Measurements from ENCODE around the gene TMEM38B. TPM values are rescaled to one million over a fixed set of nuclear protein-coding genes. Genes with fewer than 3 reads are reported as not detected.

The TMEM38B gene, protein sequence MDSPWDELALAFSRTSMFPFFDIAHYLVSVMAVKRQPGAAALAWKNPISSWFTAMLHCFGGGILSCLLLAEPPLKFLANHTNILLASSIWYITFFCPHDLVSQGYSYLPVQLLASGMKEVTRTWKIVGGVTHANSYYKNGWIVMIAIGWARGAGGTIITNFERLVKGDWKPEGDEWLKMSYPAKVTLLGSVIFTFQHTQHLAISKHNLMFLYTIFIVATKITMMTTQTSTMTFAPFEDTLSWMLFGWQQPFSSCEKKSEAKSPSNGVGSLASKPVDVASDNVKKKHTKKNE
- 10 to 100 TPM; 22.2 to 25.7 (median 22.7) TPM for total RNA-seq

DNA sequence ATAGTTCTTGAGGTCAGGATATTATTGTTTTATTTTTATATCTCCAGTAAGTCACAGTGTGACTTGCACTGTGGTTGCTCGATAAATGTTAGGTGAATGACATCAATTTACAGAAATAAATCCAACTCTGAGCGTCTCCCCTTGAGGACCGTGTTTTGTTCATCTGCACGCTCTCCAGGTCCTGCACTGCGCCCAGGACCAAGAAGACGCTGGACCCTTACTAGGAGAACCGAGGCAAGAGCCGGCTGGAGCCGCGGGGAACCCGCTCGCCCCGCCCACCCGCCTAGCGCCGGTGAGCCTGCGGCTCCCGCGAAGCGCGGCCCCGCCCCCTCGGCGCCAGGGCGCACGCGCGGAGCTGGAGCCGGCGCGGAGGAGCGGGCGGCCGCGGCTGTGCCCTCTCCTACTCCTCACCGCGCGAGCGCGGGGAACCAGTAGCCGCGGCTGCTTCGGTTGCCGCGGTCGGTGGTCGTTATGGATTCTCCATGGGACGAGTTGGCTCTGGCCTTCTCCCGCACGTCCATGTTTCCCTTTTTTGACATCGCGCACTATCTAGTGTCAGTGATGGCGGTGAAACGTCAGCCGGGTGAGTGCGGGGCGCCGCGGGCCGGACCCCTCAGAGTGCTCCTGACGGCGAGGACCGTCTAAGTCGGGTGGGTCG is at the start of gene TMEM38B:
TMEM38B (plus strand) TSS at position 352 of the 658 bp plus-strand sequence; CDS start at position 472, 120 bp downstream.
- no peaks in the 10 kb centered on the region for H3K9me3 Mint-ChIP-seq
- H3K4me1 Mint-ChIP-seq (ENCODE audit: low read depth), result peaks cover 29% of the 10 kb centered on the region
- H3K4me3 Mint-ChIP-seq, result peak within 1 kb of the TSS; percentile 91
- DNase-seq, result peak; percentile 72
- peak; percentile 90 for ATAC-seq
- no peaks in the 10 kb centered on the region for H3K36me3 Mint-ChIP-seq (ENCODE audit: insufficient read depth)
- H3K27me3 Mint-ChIP-seq (ENCODE audit: low read depth), result peaks cover 28% of the 10 kb centered on the region

DNA sequence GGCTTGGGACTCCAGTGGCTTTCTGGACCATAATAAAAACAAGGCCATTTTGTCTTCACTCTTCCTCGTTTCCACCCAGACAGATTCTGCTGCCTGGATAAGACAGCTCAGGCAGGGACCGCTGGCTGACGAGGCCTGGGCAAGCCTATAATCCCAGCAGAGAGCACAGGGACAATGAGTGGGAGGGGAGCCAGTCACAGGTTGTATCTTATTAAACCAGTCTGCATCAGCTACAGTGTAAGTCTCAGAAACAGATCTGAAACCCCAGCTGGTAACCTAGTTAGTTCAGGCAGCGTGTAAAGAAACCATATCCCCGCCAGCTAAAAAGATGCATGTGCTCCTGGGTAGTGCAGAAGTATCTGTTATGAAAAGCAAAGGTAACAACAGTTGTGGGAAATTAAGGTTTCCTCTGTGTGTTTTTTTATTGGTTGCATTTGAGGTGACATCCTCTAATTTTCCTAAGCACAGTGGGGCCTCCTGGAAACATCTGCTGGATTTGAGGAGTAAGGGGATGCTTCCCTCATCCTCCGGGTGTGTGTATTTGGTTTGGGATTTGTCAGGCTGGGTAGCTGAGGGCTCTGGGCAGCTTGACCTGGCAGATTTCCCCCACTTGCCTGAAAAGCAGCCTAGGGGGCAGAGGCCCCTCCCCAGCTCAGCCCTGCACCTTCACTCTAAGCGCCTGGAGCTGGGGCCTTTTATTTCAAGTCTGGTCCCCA is 47.3 kb upstream of the TMEM38B start:
- no peak for DNase-seq
- Mint-ChIP-seq H3K4me1 (ENCODE audit: low read depth) (no peaks in the 10 kb centered on the region), H3K36me3 (ENCODE audit: insufficient read depth) (peaks cover 4% of the 10 kb centered on the region), H3K9me3 (no peaks in the 10 kb centered on the region), H3K27me3 (ENCODE audit: low read depth) (no peaks in the 10 kb centered on the region), H3K4me3 (no peak overlapping the region)
- ATAC-seq, result no peak

DNA sequence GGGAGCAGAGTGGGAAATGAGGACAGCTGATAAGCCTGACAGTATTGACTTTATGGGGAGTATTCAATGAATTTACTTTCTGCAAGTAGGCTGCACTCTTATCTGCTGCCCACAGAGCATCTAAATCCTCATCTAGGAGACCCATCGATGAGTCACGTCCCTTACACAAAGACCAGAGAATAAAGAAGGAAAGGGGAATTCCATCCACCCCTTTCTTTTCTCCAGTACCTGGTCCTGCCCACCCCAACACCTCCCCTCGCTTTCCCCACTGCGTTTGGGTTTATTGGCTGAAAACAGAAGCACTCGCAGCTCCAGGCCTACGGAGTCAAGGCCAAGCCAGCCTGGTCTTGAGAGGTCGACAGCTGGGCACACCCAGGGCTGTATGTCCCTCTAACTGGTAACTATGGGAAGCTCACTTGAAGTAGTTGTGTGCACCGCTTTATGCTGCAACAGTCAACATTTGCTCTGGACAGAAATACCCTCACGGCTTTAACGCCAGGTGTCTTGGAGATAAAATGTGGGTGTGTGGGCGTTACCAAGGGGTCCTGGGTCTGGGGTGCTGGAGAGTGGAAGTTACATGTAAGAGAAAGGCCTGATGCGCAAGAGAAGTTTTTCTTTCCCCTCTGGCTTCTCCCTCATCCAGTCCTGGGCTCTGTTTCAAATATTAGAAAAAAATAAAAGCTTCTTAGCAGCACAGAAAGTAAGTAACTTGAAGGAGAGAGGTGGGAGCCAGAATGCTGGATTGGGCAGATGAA is 46.6 kb upstream of the TMEM38B start:
- no peak overlapping the region for H3K4me3 Mint-ChIP-seq
- ATAC-seq (no peak), DNase-seq (no peak)
- H3K4me1 Mint-ChIP-seq (ENCODE audit: low read depth), result no peaks in the 10 kb centered on the region
- H3K36me3 Mint-ChIP-seq (ENCODE audit: insufficient read depth), result peaks cover 2% of the 10 kb centered on the region
- H3K9me3 Mint-ChIP-seq, result no peaks in the 10 kb centered on the region
- H3K27me3 Mint-ChIP-seq (ENCODE audit: low read depth), result no peaks in the 10 kb centered on the region

DNA sequence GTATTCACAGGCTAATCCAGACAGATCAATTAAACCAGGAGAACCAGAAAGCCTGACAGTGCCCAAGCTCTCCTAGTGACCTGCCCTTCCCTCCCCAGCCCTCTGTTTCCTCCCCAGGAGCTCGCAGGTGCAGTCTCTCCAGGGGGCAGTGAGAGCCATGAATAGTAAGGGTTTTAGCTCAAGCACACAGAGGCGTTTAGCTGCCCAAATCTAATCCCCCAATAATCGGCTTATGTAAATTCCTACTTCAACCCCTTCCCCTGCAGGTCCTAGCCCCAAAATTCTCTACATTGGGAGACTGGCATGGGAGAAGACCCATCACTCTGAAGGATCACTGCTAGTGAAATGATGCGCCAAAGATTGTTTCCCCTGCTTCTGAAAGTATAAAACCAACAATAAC is 42.5 kb upstream of the TMEM38B start:
- no peak overlapping the region for H3K4me3 Mint-ChIP-seq
- H3K27me3 Mint-ChIP-seq (ENCODE audit: low read depth), result peaks cover 12% of the 10 kb centered on the region
- no peak for ATAC-seq
- H3K4me1 Mint-ChIP-seq (ENCODE audit: low read depth), result peaks cover 7% of the 10 kb centered on the region
- H3K36me3 Mint-ChIP-seq (ENCODE audit: insufficient read depth), result no peaks in the 10 kb centered on the region
- no peak for DNase-seq
- H3K9me3 Mint-ChIP-seq, result no peaks in the 10 kb centered on the region

DNA sequence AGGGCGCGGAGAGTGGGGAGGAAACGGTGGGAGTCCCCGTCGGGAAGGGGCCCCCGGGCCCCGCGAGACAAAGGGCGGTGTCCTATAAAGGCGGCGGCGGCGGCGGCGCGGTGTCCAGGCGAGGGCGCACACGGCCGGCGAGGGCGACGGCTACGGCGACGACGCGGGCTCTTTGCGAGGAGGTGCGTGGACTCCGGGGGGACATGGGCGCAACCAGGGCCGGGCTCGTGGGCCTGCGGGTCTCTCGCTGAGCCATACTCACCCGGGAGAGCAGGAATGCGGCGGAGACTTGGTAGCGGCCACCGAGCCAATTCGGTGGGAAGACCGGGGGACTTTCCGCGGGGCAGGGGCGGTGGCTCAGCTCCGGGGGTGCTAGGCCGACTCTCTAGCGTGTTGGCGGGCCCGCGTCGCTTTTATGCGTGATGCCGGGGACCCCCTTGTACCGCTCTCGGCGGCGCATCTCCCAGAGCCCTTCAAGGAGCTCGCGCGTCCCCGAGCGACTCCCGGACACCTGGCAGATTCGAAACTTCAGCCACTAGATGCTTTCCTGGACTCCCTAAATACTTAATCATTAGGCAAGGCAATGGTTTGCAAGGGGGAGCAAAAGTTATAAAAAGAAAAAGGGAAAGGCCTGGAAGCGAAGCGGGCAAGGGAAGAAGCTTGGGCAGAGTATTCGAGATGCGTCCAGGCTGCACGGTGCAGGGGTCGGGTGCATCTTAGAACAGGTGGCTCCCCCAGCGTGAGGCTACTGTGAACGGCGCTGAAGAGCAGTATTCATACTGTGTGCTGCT is 38.0 kb upstream of the TMEM38B start:
- Mint-ChIP-seq H3K27me3 (ENCODE audit: low read depth) (peaks cover 34% of the 10 kb centered on the region), H3K9me3 (no peaks in the 10 kb centered on the region), H3K4me1 (ENCODE audit: low read depth) (peaks cover 10% of the 10 kb centered on the region), H3K4me3 (peak overlapping the region; percentile 70), H3K36me3 (ENCODE audit: insufficient read depth) (no peaks in the 10 kb centered on the region)
- ATAC-seq (peak; percentile 54 to 64), DNase-seq (no peak)

DNA sequence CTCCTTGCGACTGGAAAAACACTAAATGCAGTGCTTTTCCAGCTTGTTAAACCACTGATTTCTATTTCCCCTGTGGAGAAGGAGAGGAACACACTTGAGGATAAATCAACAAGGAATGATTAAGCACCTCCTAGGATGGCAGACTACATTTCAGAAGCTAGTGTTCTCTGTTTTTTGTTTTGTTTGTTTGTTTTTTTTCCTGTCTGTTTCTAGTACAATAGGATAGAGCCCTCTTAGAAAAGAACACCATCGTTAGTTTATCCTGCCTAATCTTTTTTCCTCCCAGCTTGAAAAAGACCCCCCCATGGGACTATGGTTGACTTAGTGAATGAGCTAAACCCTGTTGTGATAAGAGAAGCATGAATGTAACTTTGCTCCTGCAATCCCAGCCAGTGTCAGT is 36.0 kb upstream of the TMEM38B start:
- H3K27me3 Mint-ChIP-seq (ENCODE audit: low read depth), result peaks cover 37% of the 10 kb centered on the region
- H3K4me1 Mint-ChIP-seq (ENCODE audit: low read depth), result peaks cover 10% of the 10 kb centered on the region
- no peaks in the 10 kb centered on the region for H3K9me3 Mint-ChIP-seq
- DNase-seq, result no peak
- no peaks in the 10 kb centered on the region for H3K36me3 Mint-ChIP-seq (ENCODE audit: insufficient read depth)
- ATAC-seq, result no peak
- H3K4me3 Mint-ChIP-seq, result no peak overlapping the region

DNA sequence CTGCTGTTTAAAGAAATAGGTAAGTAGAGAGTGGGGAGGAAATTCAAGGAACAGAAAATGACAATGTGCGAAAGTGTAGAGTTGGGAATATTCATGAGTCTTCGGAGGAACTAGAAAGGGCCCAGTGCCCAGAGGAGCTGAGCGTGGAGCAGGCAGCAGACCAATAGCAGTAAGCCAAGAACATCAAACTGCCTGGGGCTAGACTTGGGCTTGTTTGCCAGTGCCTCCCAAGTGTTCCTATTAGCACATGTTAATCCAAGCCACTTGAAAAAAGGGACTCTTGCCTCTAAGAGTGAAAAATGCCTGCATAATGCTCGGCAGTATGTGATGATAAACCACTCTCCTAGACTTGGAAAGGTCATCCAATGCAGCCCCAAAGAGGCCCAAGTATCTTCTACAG is 33.3 kb upstream of the TMEM38B start:
- DNase-seq (no peak), ATAC-seq (no peak)
- H3K27me3 Mint-ChIP-seq (ENCODE audit: low read depth), result peaks cover 29% of the 10 kb centered on the region
- no peaks in the 10 kb centered on the region for H3K9me3 Mint-ChIP-seq
- H3K4me1 Mint-ChIP-seq (ENCODE audit: low read depth), result peaks cover 7% of the 10 kb centered on the region
- H3K4me3 Mint-ChIP-seq, result no peak overlapping the region
- no peaks in the 10 kb centered on the region for H3K36me3 Mint-ChIP-seq (ENCODE audit: insufficient read depth)

DNA sequence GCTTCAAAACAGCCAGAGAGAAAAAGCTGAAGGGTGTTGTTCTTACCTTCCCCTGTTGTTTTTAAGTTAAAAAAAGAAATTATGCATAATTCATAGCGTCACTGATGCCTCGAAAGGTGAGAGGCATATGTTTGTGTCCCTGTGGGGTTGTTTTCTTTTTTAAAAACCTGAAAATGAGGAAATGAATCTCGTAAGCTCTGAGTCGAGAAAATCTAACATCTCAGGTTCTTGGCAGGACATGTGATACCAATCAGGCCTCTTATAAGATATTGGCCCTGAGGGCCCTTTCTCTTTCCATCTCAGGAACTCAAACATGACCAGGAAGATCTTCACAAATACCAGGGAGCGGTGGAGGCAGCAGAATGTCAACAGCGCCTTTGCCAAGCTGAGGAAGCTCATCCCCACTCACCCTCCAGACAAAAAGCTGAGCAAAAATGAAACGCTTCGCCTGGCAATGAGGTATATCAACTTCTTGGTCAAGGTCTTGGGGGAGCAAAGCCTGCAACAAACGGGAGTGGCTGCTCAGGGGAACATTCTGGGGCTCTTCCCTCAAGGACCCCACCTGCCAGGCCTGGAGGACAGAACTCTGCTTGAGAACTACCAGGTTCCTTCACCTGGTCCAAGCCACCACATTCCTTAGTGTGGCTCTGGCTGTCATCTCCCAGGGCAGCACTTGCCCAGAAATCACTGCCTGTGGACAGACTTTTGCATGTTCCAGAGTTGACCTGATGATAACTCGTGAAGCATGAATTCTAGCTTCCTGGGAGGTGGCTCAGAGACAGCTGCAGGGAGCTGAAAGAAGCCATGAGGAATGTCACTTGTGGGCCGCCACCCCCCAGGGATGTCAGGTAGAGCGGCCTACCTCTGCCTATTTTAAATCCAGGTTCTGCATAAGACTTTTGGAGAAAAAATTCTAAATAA is 31.9 kb upstream of the TMEM38B start, which contains the start of gene TAL2:
TAL2 (plus strand) TSS at position 274 of the 921 bp plus-strand sequence; CDS start at position 314, 40 bp downstream.
- no peak for DNase-seq
- H3K27me3 Mint-ChIP-seq (ENCODE audit: low read depth), result peaks cover 19% of the 10 kb centered on the region
- no peaks in the 10 kb centered on the region for H3K36me3 Mint-ChIP-seq (ENCODE audit: insufficient read depth)
- no peak within 1 kb of the TSS for H3K4me3 Mint-ChIP-seq
- no peaks in the 10 kb centered on the region for H3K9me3 Mint-ChIP-seq
- no peak for ATAC-seq
- no peaks in the 10 kb centered on the region for H3K4me1 Mint-ChIP-seq (ENCODE audit: low read depth)

DNA sequence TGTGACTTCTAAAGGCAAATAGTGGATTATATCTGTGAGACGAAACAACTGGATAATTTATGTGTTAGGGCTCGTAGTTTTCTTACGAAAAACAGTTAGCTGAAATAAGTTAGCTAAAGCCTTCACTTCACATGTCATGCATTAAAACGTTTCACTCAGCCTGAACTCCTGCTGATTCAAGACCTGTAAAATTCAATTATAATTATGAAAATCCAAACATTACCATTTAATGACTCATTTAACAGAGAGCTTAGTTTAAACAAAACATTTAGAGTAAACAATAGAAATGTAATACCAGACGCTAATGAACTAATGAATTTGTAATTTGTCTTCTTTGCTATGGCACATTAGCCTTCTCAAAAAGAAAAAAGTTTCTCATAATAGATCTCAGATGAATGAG is 30.4 kb upstream of the TMEM38B start:
- DNase-seq, result no peak
- no peaks in the 10 kb centered on the region for H3K4me1 Mint-ChIP-seq (ENCODE audit: low read depth)
- no peaks in the 10 kb centered on the region for H3K9me3 Mint-ChIP-seq
- H3K36me3 Mint-ChIP-seq (ENCODE audit: insufficient read depth), result no peaks in the 10 kb centered on the region
- no peak overlapping the region for H3K4me3 Mint-ChIP-seq
- H3K27me3 Mint-ChIP-seq (ENCODE audit: low read depth), result peaks cover 11% of the 10 kb centered on the region
- ATAC-seq, result no peak

DNA sequence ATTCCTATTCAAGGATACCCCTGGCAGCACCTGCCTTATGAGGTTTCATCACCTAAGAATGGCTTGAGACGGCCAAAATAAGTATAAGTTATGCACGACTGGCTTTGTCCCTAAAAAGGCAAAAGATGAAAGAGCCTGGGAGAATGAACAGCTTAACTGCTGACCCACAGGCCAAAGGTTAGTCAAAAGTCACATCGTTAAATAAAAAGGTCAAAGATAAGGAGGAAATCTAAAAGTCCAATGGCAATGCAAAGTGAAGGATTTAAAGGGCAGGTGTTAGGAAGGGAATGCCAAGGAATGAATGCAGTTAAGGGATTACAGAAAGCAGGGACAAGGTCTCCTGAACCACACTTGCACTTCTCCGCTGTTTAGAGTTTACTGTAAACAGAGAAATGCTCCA is 26.5 kb upstream of the TMEM38B start:
- ATAC-seq, result no peak
- Mint-ChIP-seq H3K4me1 (ENCODE audit: low read depth) (no peaks in the 10 kb centered on the region), H3K36me3 (ENCODE audit: insufficient read depth) (no peaks in the 10 kb centered on the region), H3K4me3 (no peak overlapping the region), H3K9me3 (no peaks in the 10 kb centered on the region), H3K27me3 (ENCODE audit: low read depth) (peaks cover 4% of the 10 kb centered on the region)
- no peak for DNase-seq

DNA sequence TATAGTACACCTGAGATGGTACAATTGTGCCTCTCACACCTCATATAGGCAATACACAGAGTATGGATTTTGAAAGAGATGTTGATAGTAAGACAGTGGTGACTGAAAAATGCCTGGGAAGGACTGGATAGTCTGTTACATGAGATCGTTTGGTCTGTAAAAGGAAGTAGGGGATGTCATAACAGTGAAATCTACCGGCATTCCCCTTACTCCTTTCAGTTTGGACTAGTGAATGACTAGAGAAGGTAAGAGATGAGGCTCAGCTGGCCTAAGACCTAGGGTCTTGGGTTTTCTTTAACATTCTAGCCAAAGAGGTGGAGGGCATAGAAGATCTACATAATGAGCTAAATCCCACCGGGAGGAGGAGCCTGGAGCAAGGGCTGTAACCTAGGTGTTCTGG is 24.0 kb upstream of the TMEM38B start:
- Mint-ChIP-seq H3K4me1 (ENCODE audit: low read depth) (no peaks in the 10 kb centered on the region), H3K9me3 (no peaks in the 10 kb centered on the region), H3K4me3 (no peak overlapping the region), H3K27me3 (ENCODE audit: low read depth) (peaks cover 4% of the 10 kb centered on the region), H3K36me3 (ENCODE audit: insufficient read depth) (no peaks in the 10 kb centered on the region)
- DNase-seq (no peak), ATAC-seq (no peak)

DNA sequence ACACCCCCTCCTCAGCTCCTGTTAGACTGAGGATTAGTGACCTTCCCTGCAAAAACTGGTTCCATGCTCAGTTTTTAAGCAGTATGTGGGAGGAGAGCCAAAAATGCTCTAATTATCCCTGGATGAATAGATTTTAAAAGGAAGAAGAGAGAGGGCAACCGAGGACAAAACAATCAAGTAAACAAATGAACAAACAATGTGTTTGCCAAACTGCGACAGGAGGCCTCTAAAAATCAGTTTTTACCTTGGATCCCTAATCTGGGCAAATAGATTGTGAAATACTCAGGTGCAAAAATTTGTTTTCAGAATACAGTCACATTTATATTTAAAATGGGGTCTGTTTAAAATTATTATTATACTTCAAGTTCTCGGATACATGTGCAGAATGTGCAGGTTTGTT is 23.6 kb upstream of the TMEM38B start:
- Mint-ChIP-seq H3K9me3 (no peaks in the 10 kb centered on the region), H3K4me1 (ENCODE audit: low read depth) (no peaks in the 10 kb centered on the region), H3K36me3 (ENCODE audit: insufficient read depth) (no peaks in the 10 kb centered on the region), H3K4me3 (no peak overlapping the region), H3K27me3 (ENCODE audit: low read depth) (peaks cover 4% of the 10 kb centered on the region)
- ATAC-seq (no peak), DNase-seq (no peak)

DNA sequence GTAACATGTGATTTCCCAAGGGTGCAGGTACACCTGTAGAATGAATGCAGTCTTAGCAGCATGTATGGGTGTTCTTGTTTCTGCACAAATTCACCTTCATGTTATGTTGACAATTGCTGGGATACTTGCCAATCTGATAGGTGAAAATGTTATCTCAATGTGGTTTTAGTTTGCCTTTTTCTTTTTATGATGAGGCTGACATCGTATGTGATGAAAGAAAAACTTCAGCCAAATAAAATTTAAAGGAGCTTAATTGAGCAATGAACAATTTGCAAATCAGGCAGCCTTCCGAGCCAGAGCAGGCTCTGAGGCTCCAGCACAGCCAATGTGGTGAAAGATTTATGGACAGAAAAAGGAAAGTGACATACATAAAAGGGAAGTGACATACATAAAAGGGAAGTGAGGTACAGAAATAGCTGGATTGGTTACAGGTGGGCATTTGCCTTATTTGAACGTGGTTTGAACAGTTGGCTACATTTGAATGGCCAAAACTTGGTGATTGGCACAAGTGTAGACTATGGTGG is 21.6 kb upstream of the TMEM38B start:
- H3K9me3 Mint-ChIP-seq, result no peaks in the 10 kb centered on the region
- H3K4me3 Mint-ChIP-seq, result no peak overlapping the region
- ATAC-seq, result no peak
- H3K27me3 Mint-ChIP-seq (ENCODE audit: low read depth), result peaks cover 4% of the 10 kb centered on the region
- no peaks in the 10 kb centered on the region for H3K36me3 Mint-ChIP-seq (ENCODE audit: insufficient read depth)
- no peaks in the 10 kb centered on the region for H3K4me1 Mint-ChIP-seq (ENCODE audit: low read depth)
- no peak for DNase-seq
